HG03095 (cell line): ENCODE measurements around the gene ELK4.

Source experiments
- ATAC-seq: cut with Tn5 transposase; IDR thresholded peaks from one replicate; pipeline ENCODE4 v1.9.1; 2021; ENCODE audit warnings: moderate library complexity; ENCODE audit not compliant: unreplicated experiment

Gene ELK4

DNA sequence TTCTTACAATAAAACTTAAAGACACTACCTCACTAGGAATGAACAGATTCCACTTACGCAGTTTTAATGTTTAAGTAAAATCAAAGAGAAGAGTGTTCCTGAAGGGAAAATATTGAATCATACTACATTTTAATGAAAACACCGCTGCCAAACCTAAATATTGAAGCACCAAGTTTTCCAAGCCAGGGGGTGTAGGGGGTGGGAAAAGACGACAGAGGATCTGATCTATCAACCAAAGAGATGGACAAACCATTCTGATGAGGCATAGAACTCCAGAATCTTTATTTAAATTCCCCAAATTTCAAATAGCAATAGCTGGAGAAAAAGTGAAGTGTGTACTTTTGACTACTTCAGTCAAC lies 1.2 kb downstream of the ELK4 start:
- ATAC-seq = no peak

DNA sequence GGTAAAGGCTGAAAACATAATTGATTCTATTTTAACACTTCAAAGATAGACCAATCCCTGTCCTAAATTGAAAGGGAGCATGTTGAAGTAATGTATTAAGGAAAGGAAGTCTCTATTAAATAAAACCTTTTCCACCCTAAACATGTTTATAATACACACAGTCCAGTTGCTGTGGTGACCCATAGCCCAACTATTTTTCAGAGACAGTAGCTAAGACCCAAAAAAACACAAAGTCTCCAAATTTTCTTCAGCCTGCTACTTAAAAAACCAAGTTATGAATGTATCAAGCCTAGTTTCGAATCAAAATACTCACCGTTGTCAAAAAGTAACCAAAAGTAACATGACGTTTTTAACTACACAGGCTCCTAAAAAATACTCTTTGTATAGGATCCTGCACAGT lies 1.6 kb downstream of the ELK4 start:
- no peak for ATAC-seq

DNA sequence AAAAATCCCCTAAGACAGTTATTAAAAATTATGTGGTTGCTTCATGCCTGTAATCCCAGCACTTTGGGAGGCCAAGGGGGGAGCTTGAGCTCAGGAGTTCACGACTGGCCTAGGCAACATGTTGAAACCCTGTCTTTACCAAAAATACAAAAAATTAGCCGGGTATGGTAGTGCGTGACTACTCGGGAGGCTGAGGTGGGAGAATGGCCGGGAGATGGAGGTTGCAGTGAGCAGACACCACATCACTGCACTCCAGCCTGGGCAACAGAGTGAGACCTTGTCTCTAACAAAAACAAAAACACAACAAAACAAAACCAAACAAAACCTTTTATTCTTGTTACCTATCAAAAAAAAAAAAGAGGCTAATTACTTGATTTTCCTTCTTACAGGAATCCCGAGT lies 2.1 kb downstream of the ELK4 start:
- ATAC-seq = no peak

DNA sequence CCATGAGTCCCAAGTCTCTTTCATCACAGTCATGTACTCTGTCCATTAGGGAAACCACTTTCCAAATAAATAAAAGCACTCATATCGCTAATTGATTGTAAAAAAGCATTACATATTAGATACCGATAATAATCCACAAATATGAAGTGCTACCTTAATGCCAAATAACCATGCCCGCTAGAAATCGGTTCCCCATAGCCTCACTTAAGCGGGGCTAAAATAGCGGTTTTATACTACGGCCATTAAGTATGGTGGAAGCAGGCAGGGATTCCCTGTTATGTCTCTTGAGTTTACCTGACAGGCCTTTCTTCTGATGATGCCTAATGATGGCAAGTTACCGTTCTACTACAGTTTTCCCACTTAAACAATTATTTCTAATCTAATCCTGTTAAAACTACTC lies 3.9 kb downstream of the ELK4 start:
- ATAC-seq = no peak

DNA sequence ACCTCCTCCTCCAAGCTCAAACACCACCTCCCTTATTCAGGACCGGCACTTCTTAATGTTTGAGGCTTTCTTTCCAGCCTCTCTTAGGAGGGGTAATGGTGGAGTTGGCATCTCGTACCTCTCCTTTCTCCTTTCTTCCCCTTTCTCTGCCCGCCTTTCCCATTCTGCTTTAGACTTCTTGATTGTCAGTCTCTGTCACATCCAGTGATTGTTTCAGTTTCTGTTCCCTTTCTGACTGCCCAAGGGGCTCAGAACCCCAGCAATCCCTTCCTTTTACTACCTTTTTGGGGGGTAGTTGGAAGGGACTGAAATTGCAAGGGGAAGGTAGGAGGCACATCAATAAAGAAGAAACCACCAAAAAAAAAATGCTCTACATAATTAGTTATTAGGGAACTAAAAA lies 5.6 kb downstream of the ELK4 start:
- no peak for ATAC-seq

DNA sequence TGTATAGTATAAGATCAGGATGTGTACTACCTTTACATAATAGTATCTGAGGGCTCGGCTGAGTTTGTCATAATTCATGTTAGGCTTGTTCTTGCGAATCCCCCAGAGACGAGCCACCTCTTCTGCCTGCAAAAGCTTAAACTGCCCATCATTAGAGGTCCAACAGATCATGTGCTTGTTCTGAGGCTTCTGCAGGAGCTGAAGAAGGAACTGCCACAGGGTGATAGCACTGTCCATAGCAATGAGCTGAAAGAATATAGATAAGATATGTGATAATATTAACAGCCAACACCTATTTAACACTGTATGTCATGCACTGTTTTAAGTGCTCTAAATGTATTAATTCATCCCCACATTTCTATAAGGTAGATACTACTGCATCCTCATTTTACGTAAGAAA lies 8.2 kb downstream of the ELK4 start:
- ATAC-seq = no peak

DNA sequence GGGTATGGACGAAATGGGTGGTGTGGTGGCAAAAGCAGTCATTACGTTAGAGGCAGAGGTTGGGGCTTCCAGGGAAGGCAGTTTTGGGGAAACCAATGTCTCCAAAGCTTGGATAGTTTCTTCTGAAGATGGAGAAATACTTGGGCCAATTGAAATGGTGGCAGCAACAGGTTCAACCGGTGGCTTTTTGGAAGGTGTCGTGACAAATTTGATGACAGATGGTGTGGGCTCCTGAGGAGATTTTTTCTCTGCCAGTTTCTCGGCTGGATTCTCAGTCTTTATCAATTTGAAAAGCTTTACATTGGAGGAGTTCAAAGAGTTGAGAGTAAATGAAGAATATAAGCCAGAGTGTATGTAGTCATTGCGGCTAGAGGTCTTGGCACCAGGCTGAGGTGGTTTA lies 11.5 kb downstream of the ELK4 start:
- ATAC-seq = no peak

DNA sequence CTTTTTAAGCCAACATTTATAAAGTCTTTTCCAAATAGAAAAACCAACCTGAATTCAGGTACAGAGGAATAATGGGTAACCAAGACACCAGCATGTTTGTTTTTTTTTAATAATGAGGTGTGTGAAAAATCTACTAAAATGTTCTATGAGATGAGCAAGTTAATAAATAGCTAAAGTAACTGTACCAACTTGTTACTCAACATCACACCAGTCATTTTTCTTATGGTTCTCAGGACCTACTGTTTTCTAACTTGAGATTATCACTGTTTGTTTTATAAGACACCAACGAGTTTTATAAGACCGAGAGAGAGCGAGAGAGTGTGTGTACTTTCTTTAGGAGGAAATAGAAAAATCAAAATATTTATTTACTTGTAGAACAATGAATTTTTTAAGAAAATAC lies 12.4 kb downstream of the ELK4 start:
- no peak for ATAC-seq

DNA sequence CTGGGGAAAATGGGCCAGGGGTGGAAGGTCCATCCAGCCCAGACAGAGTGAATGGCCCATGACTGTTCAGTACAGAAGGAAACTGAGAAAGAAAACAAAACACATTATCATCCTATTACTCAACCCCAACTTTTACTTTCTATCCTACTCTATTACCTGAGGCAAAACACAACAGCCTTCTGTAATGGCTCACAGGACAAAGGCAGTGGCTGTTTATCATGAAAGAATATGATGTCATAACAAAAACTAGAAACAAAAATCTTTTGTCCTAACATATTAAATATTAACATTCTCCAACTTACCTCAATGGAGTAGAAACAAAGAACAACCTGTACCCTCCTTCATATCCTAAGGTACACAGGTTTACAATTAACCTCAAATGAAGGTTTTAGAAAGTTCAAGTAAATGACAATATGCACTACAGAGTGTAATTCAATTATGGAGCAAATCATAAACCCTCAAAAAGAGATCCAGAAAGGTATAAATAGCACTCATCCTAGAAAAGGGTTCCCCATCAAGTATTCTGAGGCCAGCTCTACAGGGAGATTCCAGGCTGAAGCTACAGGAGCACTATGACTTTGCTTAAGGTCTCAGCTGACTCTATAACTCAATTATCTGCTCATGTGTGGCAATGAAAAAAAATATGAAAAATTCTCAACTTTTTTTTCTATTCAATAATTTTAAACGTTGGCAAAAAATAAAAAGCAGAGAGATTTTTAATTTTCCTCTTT lies 15.1 kb downstream of the ELK4 start:
- ATAC-seq = peak; percentile 74

DNA sequence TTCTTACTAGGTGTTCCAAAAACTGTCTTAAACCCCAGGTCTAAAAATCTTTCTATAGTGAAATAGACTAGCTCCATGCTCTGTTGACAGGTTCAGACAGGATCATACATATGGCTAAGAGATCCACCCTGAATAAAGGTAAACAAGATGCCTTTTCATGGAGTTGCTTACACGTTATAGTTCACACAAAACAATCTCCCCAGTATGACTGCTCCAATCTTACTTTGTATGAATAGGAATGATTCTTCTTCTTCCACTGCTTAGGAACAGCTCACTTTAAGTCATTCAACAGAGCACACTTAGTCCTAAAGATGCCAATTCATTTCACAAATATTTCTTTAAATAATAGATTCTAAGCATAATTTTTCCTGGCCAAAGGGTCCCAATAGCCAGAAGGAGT lies 16.0 kb downstream of the ELK4 start:
- no peak for ATAC-seq

DNA sequence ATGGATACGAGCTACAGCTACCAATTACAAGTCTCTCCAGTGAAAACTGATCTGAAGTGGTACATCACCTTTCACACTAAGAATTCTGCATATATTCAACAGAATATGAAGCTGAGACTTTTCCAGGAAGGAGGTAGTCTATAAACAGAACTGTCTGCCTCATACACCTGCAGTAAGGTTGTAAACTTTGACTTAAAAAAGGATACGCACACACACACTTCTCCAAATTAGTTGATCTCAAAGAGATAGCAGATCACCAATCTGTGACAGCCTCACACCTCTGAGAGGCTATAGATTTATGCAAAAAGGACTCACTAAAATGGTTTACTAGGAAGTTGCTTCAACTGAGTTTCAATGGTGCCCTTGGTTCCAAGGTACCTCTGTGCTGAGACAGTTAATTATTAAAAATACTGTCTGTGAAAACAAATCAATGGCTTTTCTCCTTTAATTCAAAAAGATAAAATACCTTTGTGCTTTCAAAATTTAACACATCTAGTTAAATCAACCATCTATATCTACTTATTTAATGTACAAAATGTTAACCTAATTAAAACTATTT lies 17.9 kb downstream of the ELK4 start:
- no peak for ATAC-seq

DNA sequence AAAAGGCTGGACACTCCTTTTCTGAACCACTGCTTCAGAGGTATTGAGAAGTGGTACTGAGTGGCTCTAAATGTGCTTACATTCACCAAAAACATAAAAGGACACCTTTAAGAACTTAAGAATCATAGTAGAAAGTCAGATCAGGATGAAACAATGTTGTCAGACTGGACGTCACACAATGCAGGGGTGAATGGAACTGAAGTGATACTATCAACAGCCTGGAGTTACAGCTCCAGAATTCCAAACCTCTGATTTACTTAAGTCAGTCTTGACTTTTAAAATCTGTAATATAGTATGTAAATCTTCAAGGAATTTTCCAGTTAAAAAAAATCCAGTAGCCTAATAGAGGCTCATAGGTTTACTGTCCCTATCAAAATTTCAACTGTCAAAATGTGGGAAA lies 19.3 kb downstream of the ELK4 start:
- ATAC-seq = no peak

DNA sequence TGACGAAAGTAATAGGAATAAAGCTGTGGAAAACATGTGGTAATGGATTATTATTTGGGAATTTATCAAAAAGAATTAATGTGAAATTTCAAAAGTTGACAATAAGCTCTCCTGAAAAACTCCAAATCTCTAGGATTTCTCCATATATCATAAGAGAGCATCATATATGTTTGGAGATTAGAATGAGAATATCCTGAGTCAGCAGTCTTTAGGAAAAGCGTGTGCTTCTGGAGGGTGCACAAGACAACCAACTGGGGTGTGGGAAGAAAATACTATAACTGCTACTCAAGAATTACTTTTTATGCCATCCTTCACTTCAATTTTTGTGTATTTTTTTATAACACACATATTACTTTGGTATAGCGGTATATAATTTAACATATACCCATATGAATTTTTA lies 19.7 kb downstream of the ELK4 start:
- no peak for ATAC-seq

DNA sequence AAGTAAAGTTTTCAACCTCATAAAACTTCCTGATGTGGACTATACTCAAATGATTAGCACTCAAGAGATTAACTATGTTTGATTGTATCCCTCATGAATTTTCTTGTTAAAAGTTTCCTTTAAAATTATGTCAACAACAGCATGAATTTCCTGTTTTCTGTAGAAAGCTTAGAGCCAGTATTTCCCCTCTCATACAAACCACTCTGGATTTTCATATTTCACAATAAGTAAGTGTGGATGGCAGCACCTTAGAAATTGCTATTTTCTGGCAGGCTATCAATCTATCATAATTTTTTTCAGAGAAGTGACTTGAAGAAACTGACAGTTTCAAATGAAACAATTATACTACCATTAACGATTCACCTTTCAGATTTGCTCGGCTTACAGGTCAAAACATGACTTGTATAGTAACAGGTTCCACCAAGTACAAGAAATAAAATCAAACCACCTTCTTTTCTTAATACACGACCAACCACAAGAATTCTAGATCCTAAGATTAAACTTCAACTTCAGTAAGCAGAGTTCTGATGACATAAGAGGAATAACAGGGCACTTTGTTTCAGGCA lies 20.8 kb downstream of the ELK4 start:
- ATAC-seq = no peak

DNA sequence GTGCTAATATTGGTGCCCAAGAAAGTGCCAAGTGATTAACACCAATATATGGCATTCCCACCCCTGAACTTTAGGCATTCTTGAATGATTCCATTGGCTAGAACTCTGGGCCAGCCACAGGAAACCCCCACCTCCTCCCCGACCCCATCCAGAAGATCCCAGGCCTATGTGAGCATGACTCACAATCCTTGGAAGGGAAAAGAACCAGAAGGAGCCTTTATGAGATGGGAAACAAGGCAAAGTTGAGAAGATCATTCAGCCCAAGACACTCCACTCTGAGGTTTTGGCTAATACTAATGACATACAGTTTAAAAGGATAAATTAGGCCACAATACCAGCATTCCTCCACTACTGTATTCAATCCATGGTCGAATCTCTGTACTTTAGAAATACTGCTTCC lies 21.8 kb downstream of the ELK4 start:
- no peak for ATAC-seq

DNA sequence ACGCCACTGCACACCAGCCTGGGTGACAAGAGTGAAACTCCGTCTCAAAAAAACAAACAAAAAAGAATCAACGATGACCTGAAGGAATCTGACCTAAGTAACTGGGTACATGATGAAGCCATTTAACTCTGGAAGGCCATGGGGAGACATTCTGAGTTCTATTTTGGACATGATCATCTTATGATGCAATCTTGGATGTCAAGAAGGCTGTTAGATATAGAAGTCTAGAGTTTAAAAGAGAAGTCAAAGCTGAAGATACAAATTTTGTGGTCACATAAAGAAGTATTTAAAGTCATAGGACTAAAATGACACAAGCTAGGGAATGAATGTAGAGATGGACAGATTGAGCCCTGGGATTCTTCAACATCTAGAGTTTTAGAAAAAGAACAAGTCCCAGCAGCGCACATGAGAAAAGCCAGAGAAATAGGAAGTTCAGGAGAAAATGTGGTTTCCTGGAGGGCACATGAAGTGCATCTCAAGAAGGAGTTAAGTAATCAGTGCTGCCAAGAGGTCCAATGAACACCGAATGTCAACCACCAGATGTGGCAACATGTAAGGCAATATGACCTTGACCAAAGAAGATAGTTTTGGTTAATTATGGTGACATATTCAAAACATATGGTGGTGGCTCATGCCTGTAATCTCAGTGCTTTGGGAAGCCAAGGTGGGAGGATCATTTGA lies 26.8 kb downstream of the ELK4 start:
- ATAC-seq = no peak

DNA sequence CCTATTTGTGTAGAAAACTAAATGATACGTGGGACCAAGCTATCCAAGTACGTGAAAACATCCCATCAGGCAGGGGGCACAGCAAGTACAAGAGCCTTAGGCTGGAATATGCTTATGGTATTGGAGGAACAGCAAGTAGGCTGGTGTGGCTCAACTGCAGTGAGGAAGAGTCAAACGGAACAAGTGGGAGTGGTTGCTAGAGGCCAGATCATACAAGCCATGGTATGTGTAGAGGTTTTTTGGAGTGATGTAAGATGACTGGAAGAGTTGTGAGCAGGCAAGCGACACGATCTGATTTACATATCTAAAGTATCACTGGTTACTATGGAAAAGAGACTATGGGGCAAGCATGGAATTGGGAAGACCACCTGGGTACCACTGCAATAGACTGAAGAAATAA lies 27.8 kb downstream of the ELK4 start:
- no peak for ATAC-seq

DNA sequence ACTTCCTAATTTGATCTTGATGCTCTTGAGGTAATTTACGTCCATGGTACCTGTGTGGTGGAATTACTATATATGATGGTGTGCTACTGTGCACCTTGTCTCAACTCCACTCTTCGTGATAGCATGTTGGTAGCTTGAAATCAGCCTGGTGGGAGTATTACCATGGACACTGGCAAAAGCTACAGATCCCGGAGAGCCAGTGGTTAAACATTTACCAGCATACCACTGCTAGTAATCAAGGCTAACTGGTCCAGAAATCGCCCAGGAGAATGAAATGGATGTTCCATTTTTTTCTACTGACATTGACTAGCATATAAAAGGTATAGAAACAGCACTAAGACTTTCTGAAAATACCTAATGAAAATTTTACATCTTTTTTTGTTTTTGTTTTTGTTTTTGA lies 30.6 kb downstream of the ELK4 start:
- no peak for ATAC-seq

DNA sequence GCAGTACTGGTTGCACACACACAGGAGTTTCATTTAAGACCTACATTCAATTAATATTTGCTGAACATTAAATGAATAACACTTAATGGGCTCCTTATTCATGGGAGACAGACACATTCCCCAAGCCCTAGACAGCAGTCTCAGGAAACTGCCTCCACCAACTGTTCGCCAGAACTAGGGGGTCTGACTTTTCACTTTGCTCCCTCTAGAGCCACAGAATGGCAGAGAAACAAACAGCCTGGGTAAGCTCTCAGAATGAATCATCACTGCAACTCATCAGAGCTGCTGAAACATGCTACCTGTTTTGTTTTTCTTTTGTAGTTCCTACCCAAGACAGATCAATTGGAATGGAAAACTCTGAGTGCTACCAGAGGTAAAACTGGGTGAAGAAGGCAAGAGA lies 31.7 kb downstream of the ELK4 start:
- ATAC-seq = peak; percentile 61

DNA sequence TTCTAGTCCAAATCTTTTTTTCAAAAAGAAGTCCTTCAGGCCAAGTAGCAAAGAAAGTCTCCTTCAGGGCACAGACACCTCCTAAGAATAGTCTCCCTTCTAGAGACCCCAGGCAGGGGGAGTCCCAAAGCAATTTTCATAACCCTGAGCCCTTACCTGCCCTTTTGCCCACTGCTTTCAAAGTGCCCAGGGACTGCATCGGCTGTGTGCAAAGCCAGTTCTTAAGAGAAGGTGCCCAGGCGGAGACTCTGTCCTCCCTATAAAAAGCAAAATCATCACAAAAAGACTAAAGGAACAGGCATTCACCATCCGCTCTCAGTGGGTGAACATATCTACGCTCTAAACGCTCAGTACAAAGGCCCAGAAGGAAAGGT lies 32.2 kb downstream of the ELK4 start:
- ATAC-seq = no peak

DNA sequence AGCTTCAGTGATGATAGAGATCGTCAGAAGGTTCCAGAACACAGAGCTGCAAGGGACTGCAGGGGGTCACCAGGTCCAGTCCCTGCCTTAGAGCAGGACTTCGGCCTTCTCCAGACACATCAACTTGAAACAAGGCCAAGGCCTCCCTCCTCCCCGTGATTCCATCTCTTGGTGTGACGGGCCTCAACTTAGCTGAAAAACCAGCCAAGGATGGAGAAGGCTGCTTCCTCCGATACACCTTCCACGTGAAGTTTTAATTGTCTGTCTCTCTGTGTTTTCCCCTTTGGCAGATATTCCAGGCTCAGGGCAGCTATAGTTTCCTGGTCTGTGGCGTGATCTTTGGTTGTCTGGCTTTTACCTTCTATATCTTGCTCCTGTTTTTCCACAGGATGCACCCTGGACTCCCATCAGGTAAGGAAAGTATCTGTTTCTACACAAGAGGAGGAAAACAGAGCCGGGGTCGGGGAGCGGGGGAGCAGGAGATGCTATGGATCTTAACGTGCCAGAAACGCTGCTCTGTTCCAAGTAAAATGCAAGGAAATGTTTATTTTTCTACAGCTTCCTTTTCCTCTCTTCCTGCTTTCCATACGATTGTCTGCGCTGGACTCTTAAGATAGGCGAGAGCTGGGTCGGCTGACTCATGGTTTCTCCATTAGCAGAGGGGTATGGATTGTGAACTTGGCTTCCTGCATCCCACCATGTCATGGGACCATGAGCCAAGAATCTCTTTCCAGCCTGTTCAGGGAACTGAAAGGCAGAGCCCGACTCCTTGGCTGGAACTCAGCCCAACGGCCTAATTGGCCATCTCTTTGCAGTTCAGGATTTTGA lies 32.8 kb downstream of the ELK4 start:
- no peak for ATAC-seq
